HG03354 (cell line): ENCODE results near the gene DVL2.
"Not testable (repeated sequence)": the region's sequence is repeated elsewhere in the genome, so short reads cannot be mapped to it uniquely, and the experiment has no call there.

Experiments
- ATAC-seq: cut with Tn5 transposase; IDR thresholded peaks from one replicate; pipeline ENCODE4 v1.9.1; 2021; ENCODE audit warnings: mild to moderate bottlenecking; ENCODE audit not compliant: unreplicated experiment, poor library complexity, severe bottlenecking

DVL2 gene

DNA sequence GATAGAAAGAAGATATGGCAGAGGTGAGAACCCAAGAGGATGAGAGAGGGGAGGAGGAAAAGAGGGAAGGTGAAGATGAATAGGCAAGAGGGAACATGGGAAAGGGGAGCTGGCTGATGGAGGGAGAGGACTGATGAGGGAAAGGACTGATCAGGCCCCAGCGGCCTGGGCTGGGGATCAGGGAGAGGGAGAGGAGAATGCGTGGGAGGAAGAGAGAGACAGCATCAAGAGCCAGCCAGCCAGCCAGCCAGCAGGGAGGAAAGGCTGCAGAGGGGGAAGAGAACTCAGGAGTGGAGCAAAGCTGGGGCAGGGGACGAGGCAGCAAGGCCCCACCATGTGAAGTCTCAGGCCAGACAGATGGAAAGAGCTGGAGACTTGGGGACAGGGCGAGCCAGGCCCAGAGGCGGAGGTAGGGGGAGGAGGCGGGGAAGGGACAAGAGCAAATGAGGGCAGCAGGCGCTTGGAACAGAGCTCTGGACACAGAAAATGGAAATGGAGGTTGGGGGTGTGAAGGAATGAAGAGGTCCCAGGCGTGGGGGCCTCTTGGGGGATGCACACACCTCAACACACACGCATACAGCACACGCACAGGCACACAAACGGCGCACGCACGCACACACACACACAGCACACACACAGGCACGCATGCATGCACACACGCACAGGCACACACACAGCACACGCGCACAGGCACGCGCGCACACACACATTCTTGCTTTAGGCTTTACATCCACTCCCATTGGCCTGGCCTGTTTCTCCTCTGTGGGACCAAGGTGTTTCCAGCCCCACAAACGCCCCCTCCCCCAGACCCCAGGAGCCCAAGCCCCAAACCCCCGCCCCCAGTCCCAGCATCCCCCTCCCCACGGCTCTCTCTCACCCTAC lies 27.0 kb downstream of the DVL2 start:
- no peak for ATAC-seq

DNA sequence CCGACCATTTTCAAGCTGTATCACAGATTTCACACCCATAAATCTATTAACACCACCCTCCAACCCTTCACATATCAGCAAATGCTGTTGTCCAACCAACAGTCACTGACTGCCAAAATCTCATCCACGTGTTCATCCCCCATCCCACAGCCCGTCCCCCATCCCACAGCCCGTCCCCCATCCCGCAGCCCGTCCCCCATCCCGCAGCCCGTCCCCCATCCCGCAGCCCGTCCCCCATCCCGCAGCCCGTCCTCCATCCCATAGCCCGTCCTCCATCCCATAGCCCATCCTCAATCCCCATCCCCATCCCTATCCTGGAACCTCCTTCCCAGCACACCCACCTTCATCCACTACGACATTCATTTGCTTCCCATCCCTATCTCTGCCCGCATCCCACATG lies 28.8 kb downstream of the DVL2 start:
- no peak for ATAC-seq

DNA sequence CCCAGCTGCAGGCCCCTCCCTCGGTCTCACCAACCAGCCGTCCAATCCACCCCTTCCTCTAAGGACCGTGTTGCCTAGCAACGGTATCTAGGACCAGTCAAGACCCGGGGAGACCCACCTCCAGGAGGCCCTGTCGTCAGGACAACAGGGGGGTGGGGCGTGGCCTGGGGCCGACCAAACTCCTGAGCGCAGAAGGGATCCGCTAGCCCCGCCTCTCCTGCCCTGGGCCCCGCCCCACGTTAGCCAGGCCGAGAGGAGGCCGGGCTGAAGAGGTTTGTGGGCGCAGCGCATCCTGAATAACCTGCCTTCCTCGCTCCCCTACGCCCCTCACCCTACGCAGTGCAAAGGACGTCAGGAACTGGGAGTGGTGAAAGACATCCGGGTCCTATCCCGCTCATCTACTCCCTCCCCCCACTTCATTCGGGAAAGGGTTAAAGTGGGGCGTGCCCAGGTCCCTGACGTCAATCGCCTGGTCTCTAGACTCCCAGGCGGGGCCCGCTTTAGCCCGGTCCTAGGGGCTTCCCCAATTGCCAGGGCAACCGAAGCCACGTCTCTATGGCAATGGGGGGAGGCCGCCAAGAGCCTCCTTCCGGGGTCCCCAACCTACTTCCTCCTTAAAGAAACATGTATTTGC lies 29.4 kb downstream of the DVL2 start:
- peak; percentile 85 for ATAC-seq

DNA sequence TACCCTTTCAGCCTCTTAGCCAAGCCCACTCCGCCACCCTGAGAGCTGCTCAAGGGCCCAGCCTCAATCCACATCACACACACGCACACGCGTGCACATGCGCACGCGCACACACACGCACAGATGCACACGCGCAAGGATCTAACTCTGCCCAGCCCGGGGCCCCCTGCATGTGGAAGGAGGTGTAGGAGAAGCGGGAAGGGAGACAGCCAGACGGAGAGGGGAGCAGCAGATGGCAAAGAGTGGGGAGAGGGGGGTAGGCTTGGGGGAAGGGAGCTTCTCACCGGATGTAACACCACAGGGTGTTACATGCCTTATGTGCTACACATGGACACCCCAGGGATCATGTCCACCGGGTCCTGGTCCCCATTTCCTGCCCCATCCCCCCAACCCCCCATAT lies 30.0 kb downstream of the DVL2 start:
- ATAC-seq = no peak

DNA sequence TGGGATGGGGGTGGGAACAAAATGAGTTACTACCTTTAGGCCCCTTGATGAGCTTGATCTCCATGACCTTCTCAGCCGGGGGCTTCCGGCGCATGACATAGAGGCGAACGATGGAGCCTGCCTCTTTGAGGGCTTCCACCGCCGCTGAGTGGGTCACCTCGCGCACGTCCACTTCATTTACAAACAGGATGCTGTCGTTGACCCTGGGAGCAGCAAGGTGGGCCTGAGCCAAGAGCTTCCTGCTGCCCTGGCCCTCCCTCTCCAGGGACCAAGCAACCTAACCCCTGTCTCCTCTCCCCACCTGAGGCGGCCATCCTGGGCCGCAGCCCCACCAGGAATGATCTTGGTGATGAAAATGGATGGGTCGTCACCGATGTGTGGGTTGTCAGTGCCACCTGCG lies 30.9 kb downstream of the DVL2 start:
- no peak for ATAC-seq

DNA sequence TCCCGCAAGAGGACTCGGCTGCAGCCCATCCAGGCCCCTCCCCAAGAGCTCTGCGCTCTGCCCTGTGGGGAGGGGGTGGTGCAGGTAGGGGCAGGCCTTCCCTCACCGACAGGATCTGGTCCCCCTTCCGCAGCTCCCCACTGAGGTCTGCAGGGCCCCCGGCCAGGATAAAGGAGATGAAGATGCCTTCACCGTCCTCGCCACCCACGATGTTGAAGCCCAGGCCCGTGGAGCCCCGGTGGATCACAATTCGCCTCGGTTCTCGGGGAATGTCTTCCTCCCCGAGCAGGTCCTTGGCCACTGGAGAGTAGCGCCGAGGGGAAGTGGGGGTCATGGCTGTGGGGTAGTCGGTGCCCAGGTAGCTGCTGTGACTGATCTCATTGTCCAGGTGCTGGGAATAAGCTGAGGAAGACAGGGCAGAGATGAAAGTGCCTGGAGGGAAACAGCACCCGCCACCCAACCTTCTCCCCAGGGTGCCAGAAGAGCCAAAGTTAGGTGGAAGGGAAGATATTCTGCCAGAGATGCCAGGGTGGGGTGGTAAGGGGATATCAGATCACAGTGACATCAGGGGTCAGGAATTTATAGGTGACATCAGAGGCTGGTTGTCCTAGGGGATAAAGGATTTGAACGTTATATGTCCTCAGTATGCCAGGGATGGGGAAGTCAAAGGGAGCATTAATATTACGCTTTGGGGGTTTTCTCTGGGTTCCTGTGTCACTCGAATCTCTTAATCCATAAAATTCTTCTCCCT lies 37.5 kb downstream of the DVL2 start:
- ATAC-seq = no peak

DNA sequence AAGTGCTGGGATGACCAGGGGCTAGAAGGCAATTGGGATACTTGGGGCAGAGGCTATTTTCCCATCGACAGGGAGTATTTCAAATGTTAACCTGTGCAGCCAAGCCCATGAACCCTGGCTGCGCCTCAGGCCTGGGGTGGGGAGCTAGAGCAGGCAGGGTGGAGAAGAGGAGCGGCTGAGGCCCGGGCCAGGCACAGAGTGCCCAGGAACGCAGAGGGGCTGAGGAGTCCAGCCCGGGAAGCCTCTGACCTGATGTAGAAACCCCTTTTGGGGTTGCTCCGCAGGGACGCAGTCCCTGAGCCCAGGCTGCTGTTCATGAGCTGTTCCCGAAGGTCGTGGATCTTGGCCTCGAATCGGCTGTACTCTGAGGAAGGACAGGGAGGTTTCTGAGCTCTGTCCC lies 38.3 kb downstream of the DVL2 start:
- ATAC-seq = no peak

DNA sequence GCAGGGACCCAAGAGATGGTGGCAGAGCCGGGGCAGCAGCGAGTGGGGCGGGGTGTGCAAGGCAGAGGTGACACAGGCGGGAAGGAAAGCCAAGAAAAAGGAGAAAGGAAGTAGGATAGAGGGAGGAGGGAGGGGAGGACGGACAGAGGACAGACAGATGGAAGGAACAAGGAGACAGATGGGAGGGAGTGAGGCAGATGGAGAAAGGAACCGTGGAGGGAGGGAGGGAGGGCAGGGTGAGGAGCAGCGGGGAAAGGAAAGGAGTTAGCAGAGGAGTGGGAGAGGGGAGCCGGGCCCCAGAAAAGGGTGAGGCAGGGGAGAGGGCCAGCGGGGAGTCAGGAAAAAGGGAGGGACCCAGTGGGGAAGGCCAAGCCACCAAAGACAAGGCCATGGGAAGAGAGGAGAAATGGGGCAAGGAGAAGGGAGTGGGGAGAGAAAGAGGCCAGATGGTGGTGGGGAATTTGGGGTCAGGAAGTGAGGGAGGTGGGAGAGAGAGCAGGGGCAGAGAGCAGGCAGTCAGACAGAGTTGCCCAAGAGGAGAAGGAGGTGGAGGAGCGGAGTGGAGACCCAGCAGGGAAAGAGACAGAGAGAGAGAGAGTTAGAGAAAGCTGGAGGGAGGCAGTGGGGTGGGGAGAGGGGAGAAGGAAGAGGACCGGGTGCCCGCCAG lies 41.9 kb downstream of the DVL2 start:
- ATAC-seq = no peak

DNA sequence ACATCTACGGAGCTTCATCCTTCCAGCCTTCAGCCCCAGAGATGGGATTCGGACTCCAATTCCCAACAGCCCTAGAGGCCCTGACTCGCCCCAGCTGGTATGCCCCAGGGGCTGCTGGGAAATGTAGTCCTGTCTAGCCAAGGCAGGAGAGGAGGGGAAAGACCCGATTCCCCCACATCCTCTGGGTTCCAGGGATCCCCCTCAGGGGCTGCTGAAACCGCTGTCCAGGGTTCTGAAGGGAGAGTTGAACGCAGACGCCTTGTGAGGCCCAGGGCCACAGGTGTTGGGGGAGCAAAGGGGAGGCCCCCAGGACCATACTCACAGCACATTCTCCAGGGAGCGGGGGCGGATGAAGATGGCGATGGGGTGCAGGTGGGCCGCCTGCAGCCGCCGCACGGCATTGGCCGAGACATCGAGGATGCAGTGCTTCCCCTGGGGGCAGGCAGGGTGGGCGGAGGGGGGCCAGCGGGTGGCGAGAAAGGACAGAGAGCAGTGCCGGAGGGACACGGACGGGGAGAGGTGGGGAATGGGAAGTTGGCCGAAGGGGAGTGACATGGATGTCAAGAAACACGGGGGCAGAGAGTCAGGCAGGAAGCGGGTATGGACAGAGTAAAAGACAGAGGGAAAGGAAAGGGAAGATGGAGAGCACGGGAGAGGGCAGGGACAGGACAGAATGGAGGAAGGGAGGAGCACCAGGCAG lies 42.6 kb downstream of the DVL2 start:
- no peak for ATAC-seq

DNA sequence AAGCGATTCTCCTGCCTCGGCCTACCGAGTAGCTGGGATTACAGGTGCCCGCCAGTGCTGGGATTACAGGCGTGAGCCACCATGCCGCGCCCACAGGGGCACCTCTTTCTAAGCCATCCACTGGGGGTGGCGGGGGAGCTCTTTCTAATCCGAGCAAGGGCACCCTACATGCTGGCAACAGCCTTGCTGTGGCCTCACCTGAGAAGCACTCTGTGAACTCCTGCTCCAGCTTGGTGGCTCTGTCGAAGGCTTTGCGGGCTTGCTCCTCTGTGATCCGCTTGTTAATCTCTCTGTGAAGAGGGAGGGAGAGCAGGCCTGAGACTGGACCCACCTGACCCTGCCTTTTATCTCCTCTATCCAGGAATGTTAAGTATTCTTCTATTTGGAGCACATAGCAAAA lies 43.2 kb downstream of the DVL2 start:
- no peak for ATAC-seq

DNA sequence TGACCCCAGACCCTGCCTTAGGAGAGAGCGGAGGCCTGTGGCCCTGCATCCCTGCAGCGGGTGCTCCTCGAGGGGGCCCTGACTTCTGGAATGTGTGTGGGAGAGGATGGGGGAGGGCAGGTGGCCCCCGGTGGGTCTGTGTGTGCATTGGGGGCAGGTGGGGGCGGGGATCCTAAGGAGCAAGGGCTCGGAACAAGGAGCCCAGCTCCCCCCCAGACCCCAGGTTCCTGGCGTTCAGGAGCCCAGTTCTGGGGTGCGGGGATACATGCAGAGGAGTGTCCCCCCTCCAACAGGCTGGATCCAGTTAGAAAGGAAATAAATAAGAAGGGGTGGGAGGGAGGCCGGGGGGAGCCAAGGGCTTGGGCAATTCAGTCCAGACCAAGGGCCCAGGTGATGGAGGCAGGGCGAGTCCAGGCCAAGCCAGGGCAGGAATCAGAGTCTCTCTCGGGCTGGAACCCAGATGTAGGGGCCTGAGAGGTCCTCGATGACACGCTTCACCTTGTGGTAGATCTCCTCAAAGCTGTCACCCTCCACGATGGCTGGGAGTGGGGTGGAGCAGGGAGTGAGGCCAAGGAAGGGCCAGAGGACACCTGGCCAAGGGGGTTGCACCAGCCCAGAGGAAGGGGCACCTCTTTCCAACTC lies 43.9 kb downstream of the DVL2 start:
- no peak for ATAC-seq

DNA sequence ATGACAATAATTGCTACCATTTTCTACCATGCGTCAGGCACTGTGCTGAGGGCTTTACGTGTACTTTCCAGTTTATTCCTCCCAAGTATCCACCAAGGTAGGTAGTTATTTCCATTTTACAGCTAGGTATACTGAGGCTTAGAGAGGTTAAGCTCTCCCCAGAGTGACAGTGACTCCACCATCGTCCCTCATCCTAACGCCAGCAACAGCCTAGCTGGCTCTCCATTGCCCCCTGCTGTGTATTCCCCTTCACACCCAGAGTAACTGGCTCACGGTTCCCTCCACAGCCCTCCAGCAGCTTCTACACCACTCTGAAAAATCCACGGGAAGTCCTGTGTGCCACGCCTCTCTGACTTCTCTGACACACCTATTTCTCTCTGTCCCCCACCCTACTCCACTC lies 48.1 kb downstream of the DVL2 start:
- no peak for ATAC-seq

DNA sequence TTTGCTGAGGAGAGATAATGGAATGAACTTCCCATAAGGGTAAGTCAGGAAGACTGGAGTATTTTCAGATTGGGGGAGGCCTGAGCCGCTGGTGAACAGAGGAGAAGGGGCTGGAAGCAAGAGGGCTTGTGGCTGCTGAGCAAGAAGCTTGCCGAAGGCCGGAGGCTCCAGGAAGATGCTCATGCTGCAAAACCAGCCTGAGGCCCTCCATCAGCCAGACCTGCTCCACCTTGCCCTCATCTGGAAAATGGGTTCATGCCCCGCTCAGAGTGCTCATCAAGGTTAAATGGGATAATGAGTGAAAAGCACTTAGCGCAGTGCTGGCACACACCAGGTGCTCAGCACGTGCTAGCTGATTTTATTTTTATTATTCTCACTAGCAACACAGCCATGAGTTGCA lies 49.7 kb downstream of the DVL2 start:
- ATAC-seq = no peak

DNA sequence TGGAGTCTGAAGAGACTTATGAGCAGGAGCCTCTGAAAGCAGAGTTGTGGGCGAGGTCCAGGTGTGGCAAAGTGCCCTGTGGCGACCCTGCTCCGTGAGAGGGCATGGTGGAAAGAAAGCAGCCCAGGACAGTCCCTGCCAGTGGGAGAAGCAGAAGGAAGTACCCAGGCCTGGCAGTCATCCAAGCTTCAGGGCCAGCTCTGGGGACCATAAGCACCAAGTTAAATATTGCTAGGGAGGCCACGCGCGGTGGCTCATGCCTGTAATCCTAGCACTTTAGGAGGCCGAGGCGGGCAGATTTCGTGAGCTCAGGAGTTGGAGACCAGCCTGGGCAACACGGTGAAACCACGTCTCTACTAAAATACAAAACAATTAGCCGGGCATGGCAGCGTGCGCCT lies 50.2 kb downstream of the DVL2 start:
- no peak for ATAC-seq

DNA sequence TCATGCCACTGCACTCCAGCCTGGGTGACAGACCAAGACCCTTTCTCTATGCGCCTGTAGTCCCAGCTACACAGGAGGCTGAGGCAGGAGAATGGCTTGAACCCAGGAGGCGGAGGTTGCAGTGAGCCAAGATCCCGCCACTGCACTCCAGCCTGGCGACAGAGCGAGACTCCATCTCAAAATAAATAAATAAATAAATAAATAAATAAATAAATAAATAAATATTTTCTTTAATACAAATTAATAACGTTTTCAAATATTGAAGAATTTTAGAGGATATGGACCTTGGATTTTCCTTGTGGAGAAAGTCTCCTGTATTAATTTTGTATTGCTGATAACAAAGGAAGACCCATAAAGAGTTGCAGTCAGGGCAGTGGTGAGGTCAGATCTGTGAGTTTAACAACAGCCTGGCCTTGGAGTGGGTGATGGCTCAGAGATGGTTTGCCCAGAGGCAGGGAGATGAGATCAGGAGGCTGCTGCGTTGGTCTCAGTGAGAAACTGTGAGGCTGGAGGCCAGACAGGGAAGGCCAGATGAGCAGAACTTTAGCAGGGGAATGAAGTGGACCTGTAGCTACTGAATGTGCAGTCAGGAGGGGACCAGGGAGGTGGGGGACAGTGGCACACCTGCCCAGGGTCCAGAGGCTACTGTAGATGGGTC lies 50.8 kb downstream of the DVL2 start:
- no peak for ATAC-seq

DNA sequence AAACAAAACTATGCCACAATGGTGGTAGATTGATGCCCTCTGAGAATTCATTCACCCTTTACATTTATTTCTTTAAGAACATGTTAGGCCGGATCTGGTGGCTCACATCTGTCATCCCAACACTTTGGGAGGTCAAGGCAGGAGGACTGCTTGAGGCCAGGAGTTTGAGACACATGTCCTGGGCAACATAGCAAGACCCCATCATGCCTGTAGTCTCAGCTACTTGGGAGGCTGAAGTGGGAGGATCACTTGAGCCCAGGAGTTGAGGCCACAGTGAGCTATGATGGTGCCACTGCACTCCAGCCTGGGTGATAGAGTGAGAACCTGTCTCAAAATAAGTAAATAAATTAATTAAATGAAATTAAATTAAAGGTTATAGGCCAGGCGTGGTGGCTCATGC lies 52.2 kb downstream of the DVL2 start:
- not testable (repeated sequence) for ATAC-seq

DNA sequence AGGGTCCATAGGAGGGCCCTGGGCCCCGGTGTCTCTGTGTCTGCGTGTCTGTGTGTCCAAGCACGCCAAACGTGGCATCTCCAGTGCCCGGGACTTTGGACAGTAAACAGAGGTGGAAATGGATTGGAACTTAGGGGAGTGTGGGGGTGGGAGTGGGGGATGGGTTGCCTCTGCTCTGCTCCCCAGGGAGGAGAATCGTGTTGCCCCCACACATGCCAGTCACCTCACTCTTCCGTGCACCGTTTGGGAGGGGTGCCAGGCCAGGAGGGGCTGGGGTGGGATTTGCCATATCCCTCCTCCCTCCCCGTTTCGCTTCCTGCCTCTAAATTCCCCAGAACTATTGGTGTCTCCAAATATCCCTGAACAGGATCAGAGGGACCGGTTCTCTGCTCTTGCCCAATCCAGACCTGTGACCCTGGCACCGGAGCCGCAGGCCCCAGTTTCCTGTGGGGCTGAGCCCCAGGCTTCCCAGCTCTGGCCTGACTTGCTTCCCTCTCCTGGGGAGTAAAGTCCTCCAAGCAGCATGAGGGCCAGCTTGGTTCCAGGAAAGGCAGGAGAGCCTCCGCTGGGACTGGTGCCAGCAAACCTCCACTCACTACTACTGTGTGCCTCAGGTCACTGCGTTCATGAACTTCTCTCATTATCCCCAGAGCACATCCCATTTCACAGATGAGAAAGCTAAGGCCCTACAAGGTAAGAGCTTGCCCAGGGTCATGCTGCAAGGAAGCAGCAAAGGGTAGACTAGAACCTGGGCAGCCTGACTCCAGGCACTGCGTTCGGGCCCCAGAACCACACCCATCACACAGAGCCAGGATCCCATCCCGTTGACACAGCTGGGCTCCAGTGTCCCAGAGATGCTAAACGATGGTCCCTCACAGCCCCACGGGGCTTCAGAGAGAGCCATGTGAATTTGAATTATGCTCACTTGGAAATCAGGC lies 54.7 kb downstream of the DVL2 start, which contains the start of gene ASGR1:
ASGR1 (minus strand) TSS at position 54 of the 938 bp plus-strand sequence. CDS start 807 bp downstream, outside the sequence.
- no peak for ATAC-seq

DNA sequence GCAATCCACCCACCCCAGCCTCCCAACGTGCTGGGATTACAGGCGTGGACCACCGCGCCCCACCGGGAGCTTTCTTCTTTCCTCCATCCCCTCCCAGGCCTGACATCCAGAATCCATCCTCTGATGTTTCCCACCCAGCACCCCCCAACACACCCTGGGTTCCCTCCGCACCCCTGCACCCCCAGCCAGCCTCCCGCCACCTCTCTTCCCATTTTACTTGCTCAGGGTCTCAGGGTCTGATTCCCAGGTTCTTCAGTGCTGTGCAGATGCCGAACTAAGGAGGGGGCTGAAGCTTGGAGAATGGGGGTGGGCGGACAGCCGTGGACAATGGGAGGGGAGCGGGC lies 55.4 kb downstream of the DVL2 start:
- no peak for ATAC-seq
